ENCODE data around the gene ESPN.

Gene ESPN

GRCh38 chr1:6501279-6501813, 76.8 kb downstream of the ESPN start:
- DNase-seq, result no peak

- no peak for DNase-seq
Observed at GRCh38 chr1:6502000-6502891, 77.7 kb downstream of the ESPN start.

GRCh38 chr1:6503884-6504602, 79.5 kb downstream of the ESPN start:
- DNase-seq, result no peak

- DNase-seq, result no peak
Observed at GRCh38 chr1:6504887-6505286, 80.3 kb downstream of the ESPN start.

GRCh38 chr1:6505367-6506209, 81.0 kb downstream of the ESPN start:
- DNase-seq, result no peak

- no peak for DNase-seq
Observed at GRCh38 chr1:6506210-6507036, 81.8 kb downstream of the ESPN start.

GRCh38 chr1:6507037-6507428, 82.5 kb downstream of the ESPN start:
- no peak for DNase-seq

- no peak for DNase-seq
Observed at GRCh38 chr1:6507461-6507911, 82.9 kb downstream of the ESPN start.

- no peak for DNase-seq
Observed at GRCh38 chr1:6508154-6508815, 83.7 kb downstream of the ESPN start.

- no peak for DNase-seq
Observed at GRCh38 chr1:6508816-6509189, 84.2 kb downstream of the ESPN start.

- DNase-seq, result no peak
Observed at GRCh38 chr1:6509220-6509918, 84.8 kb downstream of the ESPN start.

- DNase-seq, result no peak
Observed at GRCh38 chr1:6509919-6510291, 85.3 kb downstream of the ESPN start.

GRCh38 chr1:6510493-6510892, 85.9 kb downstream of the ESPN start:
- DNase-seq, result no peak

Data from NCI-H774 (cell line).